Panc1 (cell line): ENCODE results near the gene OPA1. TPM values are rescaled to one million over a fixed set of nuclear protein-coding genes. Genes with fewer than 3 reads are reported as not detected.

Experiments
- ATAC-seq: fragments of 200-7000 bp; cut with Tn5 transposase; 2 replicates; pipeline ENCODE4 v1.9.1; 2020; ENCODE audit warnings: mild to moderate bottlenecking, moderate library complexity
- BruUV-seq: library from RNA; stranded (reverse); fragments of 400-500 nt; replicated peaks from 2 replicates; lab custom pipeline; 2021; lab: Mats Ljungman, UMichigan
- CTCF ChIA-PET: fragments of 300-600 bp; sonication (Branson Sonifier 250); formaldehyde crosslinking; loops from one replicate; lab custom pipeline; 2022; ENCODE audit warnings: antibody characterized with exemption; lab: Charles Lee
- POLR2A ChIA-PET: fragments of 300-600 bp; sonication (Branson Sonifier 250); formaldehyde crosslinking; loops from one replicate; lab custom pipeline; 2022; ENCODE audit warnings: antibody characterized with exemption; lab: Charles Lee
- DNase-seq: peaks from one replicate; pipeline ENCODE4 v3.0.0-alpha.2; 2010; ENCODE audit warnings: low read depth, low spot score
- H3K27ac ChIP-seq: 2 replicates; pipeline ENCODE4 v1.5.1; 2011; ENCODE audit warnings: mild to moderate bottlenecking, low read length, inconsistent platforms
- H3K27me3 ChIP-seq: fragments of 200-500 bp; sonication (Bioruptor generic); 2 replicates; pipeline ENCODE4 v1.6.0; 2014; ENCODE audit warnings: low read length, inconsistent platforms; ENCODE audit not compliant: control insufficient read depth, insufficient read depth
- H3K36me3 ChIP-seq: fragments of 200-500 bp; sonication (Bioruptor generic); 2 replicates; pipeline ENCODE4 v1.5.1; 2014; ENCODE audit warnings: inconsistent platforms, mild to moderate bottlenecking, low read length, moderate library complexity; ENCODE audit not compliant: control insufficient read depth, insufficient read depth
- H3K4me1 ChIP-seq: 2 replicates; pipeline ENCODE4 v1.5.1; 2011; ENCODE audit warnings: inconsistent platforms, mild to moderate bottlenecking, low read length, moderate library complexity; ENCODE audit not compliant: control insufficient read depth, insufficient read depth
- H3K4me3 ChIP-seq, 2 experiments: 2 replicates each; pipeline ENCODE4 v1.5.1; 2011 to 2012; ENCODE audit warnings: low read depth in 2 of 2, low read length in 2 of 2, mild to moderate bottlenecking in 2 of 2, inconsistent platforms in 1 of 2, moderate library complexity in 1 of 2
- H3K9me3 ChIP-seq: fragments of 200-500 bp; sonication (Bioruptor generic); 2 replicates; pipeline ENCODE4 v1.5.1; 2014; ENCODE audit warnings: low read depth, mild to moderate bottlenecking, inconsistent platforms, low read length, moderate library complexity; ENCODE audit not compliant: control insufficient read depth, insufficient read depth
- CTCF ChIP-seq: fragments of 450-650 bp; IDR thresholded peaks from 2 replicates; pipeline ENCODE4 v1.5.1; 2017; ENCODE audit warnings: mild to moderate bottlenecking
- POLR2AphosphoS5 ChIP-seq: IDR thresholded peaks from 2 replicates; pipeline ENCODE4 v1.6.1; 2012; ENCODE audit warnings: mild to moderate bottlenecking, low read depth, low read length, moderate library complexity
- SIN3A ChIP-seq: IDR thresholded peaks from 2 replicates; pipeline ENCODE4 v1.6.1; 2012; ENCODE audit warnings: low read depth, mild to moderate bottlenecking, low read length, moderate library complexity, borderline replicate concordance; ENCODE audit not compliant: insufficient read depth
- TCF7L2 ChIP-seq: IDR thresholded peaks from 2 replicates; pipeline ENCODE4 v1.6.1; 2011; ENCODE audit warnings: mild to moderate bottlenecking, low read depth, low read length, inconsistent platforms
- in situ Hi-C: cut with HindIII; loops from 2 replicates; pipeline ENCODE4 v1.10.0; 2016; ENCODE audit warnings: low sequenced_read_pairs, low pct_unique_long_range_greater_than_20kb
- intact Hi-C: fragments of 100-400 bp; cut with micrococcal nuclease; formaldehyde crosslinking; loops from one replicate; pipeline ENCODE4 v1.10.0; 2022; ENCODE audit not compliant: unreplicated experiment
- total RNA-seq: library from RNA; stranded (reverse); gene quantifications from one replicate; pipeline ENCODE4 v1.2.1, GENCODE V29; 2021; ENCODE audit not compliant: unreplicated experiment
- TF ChIP-seq, protein P1 (sequence below), 2 experiments: IDR thresholded peaks; 2 replicates each; pipeline ENCODE4 v1.6.1; 2011 to 2012; ENCODE audit warnings: low read depth in 2 of 2, control low read depth in 1 of 2, low read length in 1 of 2, mild to moderate bottlenecking in 1 of 2, moderate library complexity in 1 of 2; ENCODE audit not compliant: insufficient read depth in 1 of 2

Gene OPA1
- total RNA-seq, 1 experiment from 2014 or later, result 109 TPM

DNA sequence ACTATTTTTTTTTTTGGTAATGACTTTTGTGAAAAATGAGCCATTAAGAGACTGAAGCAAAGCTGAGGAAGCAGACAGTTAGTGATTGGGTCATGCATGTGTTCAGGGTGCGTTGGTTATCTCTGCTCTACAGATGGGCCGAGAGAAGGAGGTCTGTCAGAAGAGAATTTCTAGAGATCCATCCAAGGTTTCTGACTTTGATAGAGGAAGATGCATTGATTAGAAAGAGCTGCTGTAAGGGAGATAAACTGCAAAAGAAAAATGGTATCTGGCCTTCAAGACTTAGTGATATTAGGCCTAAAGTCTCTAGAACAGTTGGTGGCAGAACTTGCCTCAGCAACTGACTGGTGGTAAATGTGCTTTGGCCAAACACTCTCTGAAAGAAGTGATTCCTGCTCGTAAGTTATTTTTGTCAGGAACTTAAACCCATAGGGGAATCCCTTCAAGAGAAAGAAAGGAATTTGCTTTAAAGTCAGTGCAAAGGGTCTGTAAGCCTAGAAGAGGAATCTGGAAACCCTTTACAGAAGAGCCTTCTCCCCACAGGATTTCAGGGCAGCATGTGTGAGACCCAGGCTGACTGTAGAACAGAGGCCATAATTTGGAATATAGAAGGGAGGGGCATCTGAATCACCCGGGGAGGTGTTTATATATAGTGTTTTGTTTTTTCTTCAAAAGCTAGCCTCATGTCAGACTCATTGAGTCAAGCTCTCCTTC, 67.8 kb downstream of the OPA1 start:
- in situ Hi-C loops (no loop called here), intact Hi-C loops (no loop called here)
- Histone ChIP-seq H3K27ac (no peak overlapping the region), H3K36me3 (peaks cover 42% of the 10 kb centered on the region), H3K4me3 (no peak overlapping the region), H3K9me3 (no peaks in the 10 kb centered on the region), H3K27me3 (no peaks in the 10 kb centered on the region), H3K4me1 (no peaks in the 10 kb centered on the region)
- ChIA-PET POLR2A (interaction anchor here (0.6 kb wide), 1 partner anchor 307 kb away, joined by 5 read pairs; no protein-coding TSS in a partner anchor), CTCF (no interaction called here)
- DNase-seq (no peak), ATAC-seq (no peak)
- no TSS peak for BruUV-seq
- TF ChIP-seq, protein P1, sequence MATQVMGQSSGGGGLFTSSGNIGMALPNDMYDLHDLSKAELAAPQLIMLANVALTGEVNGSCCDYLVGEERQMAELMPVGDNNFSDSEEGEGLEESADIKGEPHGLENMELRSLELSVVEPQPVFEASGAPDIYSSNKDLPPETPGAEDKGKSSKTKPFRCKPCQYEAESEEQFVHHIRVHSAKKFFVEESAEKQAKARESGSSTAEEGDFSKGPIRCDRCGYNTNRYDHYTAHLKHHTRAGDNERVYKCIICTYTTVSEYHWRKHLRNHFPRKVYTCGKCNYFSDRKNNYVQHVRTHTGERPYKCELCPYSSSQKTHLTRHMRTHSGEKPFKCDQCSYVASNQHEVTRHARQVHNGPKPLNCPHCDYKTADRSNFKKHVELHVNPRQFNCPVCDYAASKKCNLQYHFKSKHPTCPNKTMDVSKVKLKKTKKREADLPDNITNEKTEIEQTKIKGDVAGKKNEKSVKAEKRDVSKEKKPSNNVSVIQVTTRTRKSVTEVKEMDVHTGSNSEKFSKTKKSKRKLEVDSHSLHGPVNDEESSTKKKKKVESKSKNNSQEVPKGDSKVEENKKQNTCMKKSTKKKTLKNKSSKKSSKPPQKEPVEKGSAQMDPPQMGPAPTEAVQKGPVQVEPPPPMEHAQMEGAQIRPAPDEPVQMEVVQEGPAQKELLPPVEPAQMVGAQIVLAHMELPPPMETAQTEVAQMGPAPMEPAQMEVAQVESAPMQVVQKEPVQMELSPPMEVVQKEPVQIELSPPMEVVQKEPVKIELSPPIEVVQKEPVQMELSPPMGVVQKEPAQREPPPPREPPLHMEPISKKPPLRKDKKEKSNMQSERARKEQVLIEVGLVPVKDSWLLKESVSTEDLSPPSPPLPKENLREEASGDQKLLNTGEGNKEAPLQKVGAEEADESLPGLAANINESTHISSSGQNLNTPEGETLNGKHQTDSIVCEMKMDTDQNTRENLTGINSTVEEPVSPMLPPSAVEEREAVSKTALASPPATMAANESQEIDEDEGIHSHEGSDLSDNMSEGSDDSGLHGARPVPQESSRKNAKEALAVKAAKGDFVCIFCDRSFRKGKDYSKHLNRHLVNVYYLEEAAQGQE (IDR thresholded peaks at IDR 0.05; ENCODE audit: insufficient read depth in 1 of 2, low read depth in 2 of 2, low read length in 1 of 2), result no peak
- TF ChIP-seq POLR2AphosphoS5 (no peak), TCF7L2 (no peak), CTCF (no peak), SIN3A (no peak)

GRCh38 chr3:193662757-193663322, 69.8 kb downstream of the OPA1 start:
- ChIA-PET POLR2A (no interaction called here), CTCF (interaction anchor here (0.6 kb wide), 1 partner anchor 32 kb away, joined by 3 read pairs; no protein-coding TSS in a partner anchor)
- no peak overlapping the region for H3K4me3 ChIP-seq
- TF ChIP-seq POLR2AphosphoS5 (no peak), SIN3A (no peak), TCF7L2 (no peak), CTCF (no peak)
- TF ChIP-seq, protein P1 (IDR thresholded peaks at IDR 0.05; ENCODE audit: insufficient read depth in 1 of 2, low read depth in 2 of 2, low read length in 1 of 2), result no peak
- no peak overlapping the region for H3K27ac ChIP-seq
- BruUV-seq, result no TSS peak
- H3K27me3 ChIP-seq, result no peaks in the 10 kb centered on the region
- no peaks in the 10 kb centered on the region for H3K4me1 ChIP-seq
- in situ Hi-C loops (no loop called here), intact Hi-C loops (no loop called here)
- peaks cover 51% of the 10 kb centered on the region for H3K36me3 ChIP-seq
- no peaks in the 10 kb centered on the region for H3K9me3 ChIP-seq
- DNase-seq (no peak), ATAC-seq (no peak)
